ENCODE data around the gene ALS2. TPM values are rescaled to one million over a fixed set of nuclear protein-coding genes. Genes with fewer than 3 reads are reported as not detected.

The ALS2 gene
- total and polyA plus RNA-seq, 2 donors (not counting 1 experiment from before 2014, with no cell fraction given): 1.4 to 16.7 TPM

GRCh38 chr2:201790989-201791388 lies 10.3 kb upstream of the ALS2 start:
- Histone ChIP-seq H3K27me3 (replicated peaks in 1 of 4; ENCODE audit: control extremely low read depth in 1 of 4, control insufficient read depth in 3 of 4, insufficient read depth in 4 of 4, low read length in 3 of 4) (peaks cover 0 to 3% (median 0%) of the 10 kb centered on the region in 4 experiments), H3K4me3 (ENCODE audit: control extremely low read depth in 1 of 5, extremely low read depth in 1 of 5, insufficient read depth in 1 of 5, low read depth in 2 of 5, low read length in 4 of 5) (no peak overlapping the region), H3K9me3 (ENCODE audit: control extremely low read depth in 1 of 3, control insufficient read depth in 2 of 3, insufficient read depth in 1 of 3, low read length in 2 of 3) (no peaks in the 10 kb centered on the region), H3K9ac (ENCODE audit: low read length) (no peak overlapping the region), H3K4me1 (ENCODE audit: control insufficient read depth in 2 of 2, insufficient read depth in 2 of 2, low read length in 2 of 2) (no peaks in the 10 kb centered on the region), H3K36me3 (replicated peaks in 1 of 2; ENCODE audit: control extremely low read depth in 1 of 2, control insufficient read depth in 1 of 2, extremely low read depth in 1 of 2, insufficient read depth in 2 of 2, low read length in 1 of 2) (no peaks in the 10 kb centered on the region), H2AFZ (ENCODE audit: insufficient read depth, low read depth, low read length, poor library complexity, severe bottlenecking) (no peak overlapping the region), H3K79me2 (ENCODE audit: control insufficient read depth, insufficient read depth, low read length) (no peaks in the 10 kb centered on the region), H3K4me2 (replicated peaks; ENCODE audit: low read depth, low read length, poor library complexity, severe bottlenecking) (no peak overlapping the region), H3K27ac (ENCODE audit: low read length in 2 of 2) (no peak overlapping the region), H4K20me1 (ENCODE audit: control insufficient read depth, insufficient read depth, low read length, poor library complexity, severe bottlenecking) (no peaks in the 10 kb centered on the region)
- H3K9me3 Mint-ChIP-seq (ENCODE audit: insufficient read depth): no peaks in the 10 kb centered on the region
- whole genome bisulfite sequencing (ENCODE audit: insufficient coverage): no CpG with 5 or more reads among the region's 2 CpGs
- peaks cover 38% of the 10 kb centered on the region for H3K27me3 Mint-ChIP-seq
- H3K4me1 Mint-ChIP-seq: no peaks in the 10 kb centered on the region
- TF ChIP-seq CTCF (IDR thresholded peaks at IDR 0.05): no peak
- TF ChIP-seq EZH2 (IDR thresholded peaks at IDR 0.05; ENCODE audit: borderline replicate concordance, insufficient read depth, low read depth, low read length, poor library complexity, severe bottlenecking): no peak
- H3K4me3 Mint-ChIP-seq: no peak overlapping the region
- no peak for DNase-seq
- ChIA-PET POLR2A (no interaction called here), CTCF (no interaction called here)
- H3K27ac Mint-ChIP-seq: no peak overlapping the region
- ATAC-seq (ENCODE audit: low read depth): no peak
- intact Hi-C loops (cut with micrococcal nuclease): no loop called here

- POLR2A ChIA-PET: no interaction called here
- Mint-ChIP-seq H3K9me3 (ENCODE audit: insufficient read depth) (no peaks in the 10 kb centered on the region), H3K4me1 (no peaks in the 10 kb centered on the region), H3K27me3 (peaks cover 41% of the 10 kb centered on the region), H3K27ac (no peak overlapping the region), H3K4me3 (no peak overlapping the region)
- no peak overlapping the region for H3K9ac ChIP-seq (ENCODE audit: low read length)
- intact Hi-C loops (cut with micrococcal nuclease): no loop called here
- peaks cover 0 to 3% (median 0%) of the 10 kb centered on the region in 4 experiments for H3K27me3 ChIP-seq (replicated peaks in 1 of 4; ENCODE audit: control extremely low read depth in 1 of 4, control insufficient read depth in 3 of 4, insufficient read depth in 4 of 4, low read length in 3 of 4)
- WGBS (ENCODE audit: insufficient coverage): 95% methylated on average over 3 of the region's 3 CpGs
- H3K27ac ChIP-seq (ENCODE audit: low read length in 2 of 2): no peak overlapping the region
- H3K79me2 ChIP-seq (ENCODE audit: control insufficient read depth, insufficient read depth, low read length): no peaks in the 10 kb centered on the region
- H2AFZ ChIP-seq (ENCODE audit: insufficient read depth, low read depth, low read length, poor library complexity, severe bottlenecking): no peak overlapping the region
- H3K4me1 ChIP-seq (ENCODE audit: control insufficient read depth in 2 of 2, insufficient read depth in 2 of 2, low read length in 2 of 2): no peaks in the 10 kb centered on the region
- CTCF ChIA-PET: no interaction called here
- TF ChIP-seq EZH2 (IDR thresholded peaks at IDR 0.05; ENCODE audit: borderline replicate concordance, insufficient read depth, low read depth, low read length, poor library complexity, severe bottlenecking) (no peak), CTCF (IDR thresholded peaks at IDR 0.05) (no peak)
- no peaks in the 10 kb centered on the region for H4K20me1 ChIP-seq (ENCODE audit: control insufficient read depth, insufficient read depth, low read length, poor library complexity, severe bottlenecking)
- H3K9me3 ChIP-seq (ENCODE audit: control extremely low read depth in 1 of 3, control insufficient read depth in 2 of 3, insufficient read depth in 1 of 3, low read length in 2 of 3): no peaks in the 10 kb centered on the region
- ATAC-seq (ENCODE audit: low read depth) (no peak), DNase-seq (no peak)
- H3K36me3 ChIP-seq (replicated peaks in 1 of 2; ENCODE audit: control extremely low read depth in 1 of 2, control insufficient read depth in 1 of 2, extremely low read depth in 1 of 2, insufficient read depth in 2 of 2, low read length in 1 of 2): no peaks in the 10 kb centered on the region
- no peak overlapping the region for H3K4me3 ChIP-seq (ENCODE audit: control extremely low read depth in 1 of 5, extremely low read depth in 1 of 5, insufficient read depth in 1 of 5, low read depth in 2 of 5, low read length in 4 of 5)
- no peak overlapping the region for H3K4me2 ChIP-seq (replicated peaks; ENCODE audit: low read depth, low read length, poor library complexity, severe bottlenecking)
Observed at GRCh38 chr2:201790291-201790690, 9.6 kb upstream of the ALS2 start.

All from B cell (primary cell).